Endothelial cell of umbilical vein (primary cell): Measurements from ENCODE around the gene TTC1. TPM values are rescaled to one million over a fixed set of nuclear protein-coding genes. Genes with fewer than 3 reads are reported as not detected.

Source experiments
- BruUV-seq: library from RNA; stranded (reverse); fragments of 400-500 nt; replicated peaks from 2 replicates; lab custom pipeline; 2021; lab: Mats Ljungman, UMichigan
- CTCF ChIA-PET: fragments of 300-600, 350-600 bp; sonication (Branson Sonifier 250); formaldehyde crosslinking; loops from one replicate; lab custom pipeline; 2021; ENCODE audit warnings: antibody characterized with exemption, inconsistent platforms; lab: Charles Lee
- POLR2A ChIA-PET: fragments of 300-600, 350-600 bp; sonication (Branson Sonifier 250); formaldehyde crosslinking; loops from one replicate; lab custom pipeline; 2021; ENCODE audit warnings: antibody characterized with exemption, inconsistent platforms; lab: Charles Lee
- DNase-seq: peaks from one replicate; pipeline ENCODE4 v3.0.0-alpha.2; 2011; ENCODE audit warnings: low read depth, low spot score
- FAIRE-seq: peaks from 2 replicates; lab custom pipeline; 2011; peaks lifted over from hg19 to GRCh38; lab: Jason Lieb, UNC
- H2AFZ ChIP-seq: 2 replicates; pipeline ENCODE4 v1.6.0; 2012; ENCODE audit warnings: low read depth, low read length, control low read depth, inconsistent platforms
- H3K27ac ChIP-seq: 2 replicates; pipeline ENCODE4 v1.5.1; 2011; ENCODE audit warnings: low read depth, mild to moderate bottlenecking, control low read depth, low read length, moderate library complexity; ENCODE audit not compliant: insufficient read depth
- H3K27me3 ChIP-seq, 2 experiments: 2 replicates each; pipeline versions ENCODE4 v1.6.0 to v1.6.1; 2011; ENCODE audit warnings: low read length in 2 of 2, mixed read lengths in 1 of 2; ENCODE audit not compliant: control insufficient read depth in 2 of 2, insufficient read depth in 2 of 2
- H3K36me3 ChIP-seq, 2 experiments: 2 replicates in 1 of 2; 3 replicates in 1 of 2; pipeline ENCODE4 v1.5.1; 2011; ENCODE audit warnings: low read length in 2 of 2, mild to moderate bottlenecking in 1 of 2, moderate library complexity in 1 of 2; ENCODE audit not compliant: control insufficient read depth in 2 of 2, insufficient read depth in 2 of 2; ENCODE audit errors: extremely low read depth in 1 of 2
- H3K4me1 ChIP-seq: 3 replicates; pipeline ENCODE4 v1.5.1; 2011; ENCODE audit warnings: mild to moderate bottlenecking, low read length; ENCODE audit not compliant: control insufficient read depth, insufficient read depth; ENCODE audit errors: extremely low read depth
- H3K4me2 ChIP-seq: 2 replicates; pipeline ENCODE4 v1.6.1; 2011; ENCODE audit warnings: low read length, control low read depth, mixed read lengths; ENCODE audit not compliant: insufficient read depth
- H3K4me3 ChIP-seq, 3 experiments: fragments of 200-600 bp in 1 of 3; sonication (generic), shearing (Covaris generic) in 1 of 3; replicated peaks in 1 of 3; 2 replicates each; pipeline ENCODE4 v1.5.1; 2011 to 2016; ENCODE audit warnings: control low read depth in 3 of 3, low read length in 3 of 3, mild to moderate bottlenecking in 2 of 3, inconsistent platforms in 1 of 3, low read depth in 1 of 3, moderate library complexity in 1 of 3; ENCODE audit not compliant: insufficient read depth in 1 of 3
- H3K79me2 ChIP-seq: 2 replicates; pipeline ENCODE4 v1.6.0; 2012; ENCODE audit warnings: low read length, inconsistent platforms; ENCODE audit not compliant: control insufficient read depth, insufficient read depth
- H3K9ac ChIP-seq: replicated peaks from 2 replicates; pipeline ENCODE3; 2011; ENCODE audit warnings: low read length, control low read depth; ENCODE audit not compliant: insufficient read depth; ENCODE audit errors: extremely low read depth
- H3K9me1 ChIP-seq: replicated peaks from 3 replicates; pipeline ENCODE4 v1.6.0; 2011; ENCODE audit warnings: mild to moderate bottlenecking, low read length; ENCODE audit not compliant: control insufficient read depth, insufficient read depth; ENCODE audit errors: extremely low read depth
- H3K9me3 ChIP-seq: replicated peaks from 2 replicates; pipeline ENCODE4 v1.5.1; 2012; ENCODE audit warnings: low read length, inconsistent platforms; ENCODE audit not compliant: control insufficient read depth, insufficient read depth
- H4K20me1 ChIP-seq: replicated peaks from 2 replicates; pipeline ENCODE3; 2011; ENCODE audit warnings: mild to moderate bottlenecking, low read length; ENCODE audit not compliant: control insufficient read depth, insufficient read depth; ENCODE audit errors: extremely low read depth
- EZH2 ChIP-seq: IDR thresholded peaks from 2 replicates; pipeline ENCODE4 v1.6.1; 2012; ENCODE audit warnings: borderline replicate concordance, low read depth, mild to moderate bottlenecking, moderate library complexity, low read length, inconsistent platforms; ENCODE audit not compliant: severe bottlenecking
- FOS ChIP-seq: IDR thresholded peaks from 2 replicates; pipeline ENCODE4 v1.6.1; 2011; ENCODE audit warnings: mild to moderate bottlenecking, low read length, moderate library complexity, borderline replicate concordance; ENCODE audit not compliant: insufficient read depth
- GATA2 ChIP-seq: IDR thresholded peaks from 2 replicates; pipeline ENCODE4 v1.7.0; 2011; ENCODE audit warnings: low read depth, mild to moderate bottlenecking, moderate library complexity, mixed read lengths, low read length; ENCODE audit not compliant: insufficient read length, insufficient read depth
- JUN ChIP-seq: IDR thresholded peaks from 2 replicates; pipeline ENCODE4 v1.6.1; 2011; ENCODE audit warnings: borderline replicate concordance, low read depth; ENCODE audit not compliant: insufficient read length, insufficient read depth
- MYC ChIP-seq: IDR thresholded peaks from one replicate; pipeline ENCODE4 v1.6.1; 2011; ENCODE audit warnings: mild to moderate bottlenecking, low read depth, low read length
- POLR2A ChIP-seq: IDR thresholded peaks from 2 replicates; pipeline ENCODE4 v1.6.1; 2012; ENCODE audit warnings: low read depth, mild to moderate bottlenecking, control low read depth, low read length
- POLR2AphosphoS5 ChIP-seq: IDR thresholded peaks from 2 replicates; pipeline ENCODE4 v1.6.1; 2012; ENCODE audit warnings: low read depth, mild to moderate bottlenecking, control low read depth, low read length, moderate library complexity; ENCODE audit not compliant: insufficient read depth
- dilution Hi-C: fragments of 300-500 bp; cut with MboI; formaldehyde crosslinking; loops from one replicate; pipeline ENCODE4 v1.15.0; 2019; ENCODE audit warnings: low sequenced_read_pairs; ENCODE audit not compliant: extremely low pct_ligation_motif_present
- intact Hi-C: fragments of 100-400 bp; cut with micrococcal nuclease; formaldehyde crosslinking; loops from one replicate; pipeline ENCODE4 v1.10.0; 2022
- polyA plus RNA-seq, 4 experiments: library from polyadenylated mRNA; depleted of rRNA in 3 of 4; stranded (reverse) in 3 of 4; unstranded in 1 of 4; fragments of >200 nt; gene quantifications; 2 replicates each; pipeline versions ENCODE4 v1.2.1 to v1.2.3, GENCODE V29; 2011 to 2012; ENCODE audit warnings: missing spikeins in 1 of 4
- total RNA-seq: library from RNA; stranded (reverse); gene quantifications from 2 replicates; pipeline ENCODE4 v1.2.3, GENCODE V29; 2021
- TF ChIP-seq, protein P1 (sequence below), 2 donors: IDR thresholded peaks; 1 replicate in 1 of 2; 2 replicates in 1 of 2; pipeline ENCODE4 v1.5.1; 2011; ENCODE audit warnings: low read length in 2 of 2, mild to moderate bottlenecking in 2 of 2, moderate library complexity in 2 of 2, control low read depth in 1 of 2, inconsistent platforms in 1 of 2, low read depth in 1 of 2; ENCODE audit not compliant: insufficient read depth in 1 of 2; ENCODE audit errors: extremely low read depth in 1 of 2
- TF ChIP-seq, protein P2 (sequence below): IDR thresholded peaks from 2 replicates; pipeline ENCODE4 v1.6.1; 2011; ENCODE audit not compliant: insufficient read depth, insufficient read length

TTC1 gene
- total and polyA plus RNA-seq, 2 donors (not counting 3 experiments of a cell fraction or from before 2014, with no cell fraction given), result 23.9 to 62.6 TPM

DNA sequence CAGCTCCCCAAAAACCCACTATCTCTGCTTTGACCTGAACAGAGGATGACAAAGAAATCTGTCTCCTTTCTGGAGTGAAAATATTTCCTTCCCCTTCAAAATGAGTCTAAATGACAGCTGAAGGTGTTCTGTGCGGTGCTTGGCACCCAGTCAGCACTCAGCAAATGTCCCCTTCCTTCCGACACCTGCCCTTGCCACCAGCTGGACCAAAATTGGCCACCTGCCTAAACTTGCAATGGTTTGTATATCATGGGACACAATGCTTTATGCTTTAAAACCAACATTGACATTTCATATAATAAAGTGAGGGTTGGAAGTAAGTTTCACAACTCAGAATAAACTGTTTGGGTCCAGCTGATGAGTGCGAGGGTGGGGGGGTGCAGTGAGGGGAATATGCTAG, 7.5 kb upstream of the TTC1 start:
- POLR2A ChIA-PET, result no interaction called here
- Histone ChIP-seq H3K4me1 (no peaks in the 10 kb centered on the region), H3K79me2 (no peaks in the 10 kb centered on the region), H3K4me3 (no peak overlapping the region), H2AFZ (no peak overlapping the region), H3K27me3 (peaks cover 1 to 7% of the 10 kb centered on the region in 2 experiments), H3K36me3 (no peaks in the 10 kb centered on the region), H3K9ac (no peak overlapping the region), H3K9me1 (no peaks in the 10 kb centered on the region), H3K4me2 (no peak overlapping the region), H3K9me3 (no peaks in the 10 kb centered on the region), H4K20me1 (no peaks in the 10 kb centered on the region), H3K27ac (no peak overlapping the region)
- intact Hi-C loops (loop anchor here (10.0 kb wide), 1 partner anchor 827 kb away; no protein-coding TSS in a partner anchor), dilution Hi-C loops (no loop called here)
- CTCF ChIA-PET, result no interaction called here
- DNase-seq, result no peak
- no TSS peak for BruUV-seq
- no peak for FAIRE-seq
- TF ChIP-seq MYC (no peak), FOS (no peak), GATA2 (no peak), JUN (no peak), EZH2 (no peak), POLR2AphosphoS5 (no peak), POLR2A (no peak)
- TF ChIP-seq, protein P1, sequence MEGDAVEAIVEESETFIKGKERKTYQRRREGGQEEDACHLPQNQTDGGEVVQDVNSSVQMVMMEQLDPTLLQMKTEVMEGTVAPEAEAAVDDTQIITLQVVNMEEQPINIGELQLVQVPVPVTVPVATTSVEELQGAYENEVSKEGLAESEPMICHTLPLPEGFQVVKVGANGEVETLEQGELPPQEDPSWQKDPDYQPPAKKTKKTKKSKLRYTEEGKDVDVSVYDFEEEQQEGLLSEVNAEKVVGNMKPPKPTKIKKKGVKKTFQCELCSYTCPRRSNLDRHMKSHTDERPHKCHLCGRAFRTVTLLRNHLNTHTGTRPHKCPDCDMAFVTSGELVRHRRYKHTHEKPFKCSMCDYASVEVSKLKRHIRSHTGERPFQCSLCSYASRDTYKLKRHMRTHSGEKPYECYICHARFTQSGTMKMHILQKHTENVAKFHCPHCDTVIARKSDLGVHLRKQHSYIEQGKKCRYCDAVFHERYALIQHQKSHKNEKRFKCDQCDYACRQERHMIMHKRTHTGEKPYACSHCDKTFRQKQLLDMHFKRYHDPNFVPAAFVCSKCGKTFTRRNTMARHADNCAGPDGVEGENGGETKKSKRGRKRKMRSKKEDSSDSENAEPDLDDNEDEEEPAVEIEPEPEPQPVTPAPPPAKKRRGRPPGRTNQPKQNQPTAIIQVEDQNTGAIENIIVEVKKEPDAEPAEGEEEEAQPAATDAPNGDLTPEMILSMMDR (IDR thresholded peaks at IDR 0.05; ENCODE audit: extremely low read depth in 1 of 2, insufficient read depth in 1 of 2, low read depth in 1 of 2, low read length in 2 of 2), result no peak
- TF ChIP-seq, protein P2, sequence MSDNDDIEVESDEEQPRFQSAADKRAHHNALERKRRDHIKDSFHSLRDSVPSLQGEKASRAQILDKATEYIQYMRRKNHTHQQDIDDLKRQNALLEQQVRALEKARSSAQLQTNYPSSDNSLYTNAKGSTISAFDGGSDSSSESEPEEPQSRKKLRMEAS, result no peak
